Tibial nerve (tissue), 4 donors: ENCODE data around the gene PNPLA3. TPM values are rescaled to one million over a fixed set of nuclear protein-coding genes. Genes with fewer than 3 reads are reported as not detected.

Experiments used
- DNase-seq, 2 donors: peaks; one replicate each; pipeline ENCODE4 v3.0.0-alpha.2; 2019; ENCODE audit warnings: low spot score in 2 of 2
- H3K27ac ChIP-seq, 4 donors: fragments of 200-600 bp; sonication (generic) in 3 of 4; one replicate each; pipeline ENCODE4 v1.5.1; 2017 to 2019; ENCODE audit warnings: mild to moderate bottlenecking in 1 of 4
- H3K27me3 ChIP-seq, 2 donors: fragments of 200-600 bp; sonication (generic) in 1 of 2; one replicate each; pipeline versions ENCODE4 v1.5.1 to v1.6.0; 2017 to 2019
- H3K36me3 ChIP-seq, 3 donors: fragments of 200-600 bp; sonication (generic); one replicate each; pipeline ENCODE4 v1.5.1; 2018 to 2019
- H3K4me1 ChIP-seq, 4 donors: fragments of 200-600 bp; sonication (generic) in 3 of 4; one replicate each; pipeline ENCODE4 v1.5.1; 2017 to 2019
- H3K4me3 ChIP-seq, 4 donors: fragments of 200-600 bp; sonication (generic) in 3 of 4; one replicate each; pipeline ENCODE4 v1.5.1; 2017 to 2019; ENCODE audit warnings: mild to moderate bottlenecking in 1 of 4, moderate library complexity in 1 of 4
- H3K9me3 ChIP-seq, 4 donors: fragments of 200-600 bp; sonication (generic) in 3 of 4; one replicate each; pipeline ENCODE4 v1.5.1; 2017 to 2019
- CTCF ChIP-seq, 5 experiments: fragments of 200-600 bp in 3 of 5; fragments of 450-650 bp in 2 of 5; sonication (generic) in 3 of 5; IDR thresholded peaks; one replicate each; pipeline ENCODE4 v1.5.1; 2016 to 2019; ENCODE audit warnings: antibody characterized with exemption in 5 of 5, mild to moderate bottlenecking in 3 of 5, moderate library complexity in 2 of 5
- EP300 ChIP-seq, 2 donors: sonication (generic); formaldehyde crosslinking; IDR thresholded peaks; one replicate each; pipeline ENCODE4 v1.6.1; 2017; ENCODE audit warnings: antibody characterized with exemption in 2 of 2, mild to moderate bottlenecking in 1 of 2
- POLR2A ChIP-seq, 2 donors: fragments of 450-650 bp; IDR thresholded peaks; one replicate each; pipeline ENCODE4 v1.6.1; 2017; ENCODE audit warnings: antibody characterized with exemption in 2 of 2, mild to moderate bottlenecking in 2 of 2, moderate library complexity in 2 of 2
- WGBS, 2 donors: methylation state at CpG; one replicate each; pipeline ENCODE4 v1.1.5; 2018; 5-methylcytosine and 5-hydroxymethylcytosine counted together
- total RNA-seq, 4 donors: library from RNA; depleted of rRNA; stranded (reverse); fragments of >200 nt; gene quantifications; one replicate each; pipeline ENCODE4 v1.1.0, GENCODE V29; 2016

PNPLA3 gene
- total RNA-seq, 4 donors from 2014 or later, result 0.44 to 9.3 (median 1.1) TPM

GRCh38 chr22:43887391-43887790, 36.2 kb upstream of the PNPLA3 start:
- peaks cover 0 to 50% of the 10 kb centered on the region in 2 donors for H3K27me3 ChIP-seq
- peaks cover 0 to 12% (median 0%) of the 10 kb centered on the region in 4 donors for H3K4me1 ChIP-seq
- H3K27ac ChIP-seq, result no peak overlapping the region
- no peak for TF ChIP-seq CTCF (IDR thresholded peaks at IDR 0.05)
- TF ChIP-seq POLR2A (IDR thresholded peaks at IDR 0.05), result no peak
- TF ChIP-seq EP300 (IDR thresholded peaks at IDR 0.05), result no peak
- DNase-seq, result no peak
- H3K4me3 ChIP-seq, result no peak overlapping the region
- no peaks in the 10 kb centered on the region for H3K36me3 ChIP-seq
- 67 to 68% methylated on average over 3 to 4 of the region's 4 CpGs for WGBS, 2 donors
- no peaks in the 10 kb centered on the region for H3K9me3 ChIP-seq

- Histone ChIP-seq H3K4me3 (no peak overlapping the region), H3K9me3 (no peaks in the 10 kb centered on the region), H3K36me3 (no peaks in the 10 kb centered on the region), H3K27me3 (peaks cover 0 to 62% of the 10 kb centered on the region in 2 donors), H3K27ac (no peak overlapping the region), H3K4me1 (peaks cover 0 to 12% (median 0%) of the 10 kb centered on the region in 4 donors)
- WGBS, 2 donors, result 70 to 71% methylated on average over 4 of the region's 4 CpGs
- no peak for DNase-seq
- no peak for TF ChIP-seq EP300 (IDR thresholded peaks at IDR 0.05)
- TF ChIP-seq CTCF (IDR thresholded peaks at IDR 0.05), result no peak
- TF ChIP-seq POLR2A (IDR thresholded peaks at IDR 0.05), result no peak
Observed at GRCh38 chr22:43888740-43889139, 34.9 kb upstream of the PNPLA3 start.

GRCh38 chr22:43889201-43889859, 34.3 kb upstream of the PNPLA3 start:
- peaks cover 0 to 62% of the 10 kb centered on the region in 2 donors for H3K27me3 ChIP-seq
- WGBS, 2 donors, result 67 to 73% methylated on average over 13 to 15 of the region's 16 CpGs
- no peak for DNase-seq

GRCh38 chr22:43889860-43890253, 33.7 kb upstream of the PNPLA3 start:
- Histone ChIP-seq H3K27me3 (peaks cover 0 to 62% of the 10 kb centered on the region in 2 donors), H3K27ac (no peak overlapping the region), H3K4me3 (no peak overlapping the region), H3K4me1 (peaks cover 0 to 12% (median 0%) of the 10 kb centered on the region in 4 donors), H3K9me3 (no peaks in the 10 kb centered on the region), H3K36me3 (no peaks in the 10 kb centered on the region)
- no peak for TF ChIP-seq POLR2A (IDR thresholded peaks at IDR 0.05)
- TF ChIP-seq EP300 (IDR thresholded peaks at IDR 0.05), result no peak
- TF ChIP-seq CTCF (IDR thresholded peaks at IDR 0.05), result no peak
- no peak for DNase-seq
- WGBS, 2 donors, result 47 to 58% methylated on average over 4 of the region's 4 CpGs

More at GRCh38 chr22:43889201-43889859, 34.3 kb upstream of the PNPLA3 start:
- Histone ChIP-seq H3K27ac (no peak overlapping the region), H3K36me3 (no peaks in the 10 kb centered on the region), H3K4me3 (no peak overlapping the region), H3K9me3 (no peaks in the 10 kb centered on the region), H3K4me1 (peaks cover 0 to 12% (median 0%) of the 10 kb centered on the region in 4 donors)
- TF ChIP-seq POLR2A (IDR thresholded peaks at IDR 0.05) (no peak), CTCF (IDR thresholded peaks at IDR 0.05) (no peak), EP300 (IDR thresholded peaks at IDR 0.05) (no peak)

GRCh38 chr22:43890901-43891331, 32.7 kb upstream of the PNPLA3 start:
- WGBS, 2 donors, result 8 to 31% methylated on average over 10 to 13 of the region's 24 CpGs
- peaks cover 0 to 67% of the 10 kb centered on the region in 2 donors for H3K27me3 ChIP-seq

More at GRCh38 chr22:43890901-43891331, 32.7 kb upstream of the PNPLA3 start:
- no peak overlapping the region for H3K27ac ChIP-seq
- H3K9me3 ChIP-seq, result no peaks in the 10 kb centered on the region
- DNase-seq, result no peak
- H3K4me3 ChIP-seq, result no peak overlapping the region
- no peaks in the 10 kb centered on the region for H3K36me3 ChIP-seq
- TF ChIP-seq EP300 (IDR thresholded peaks at IDR 0.05) (no peak), POLR2A (IDR thresholded peaks at IDR 0.05) (no peak), CTCF (IDR thresholded peaks at IDR 0.05) (no peak)
- H3K4me1 ChIP-seq, result peaks cover 0 to 12% (median 0%) of the 10 kb centered on the region in 4 donors
